ENCODE data around the gene MCU. TPM values are rescaled to one million over a fixed set of nuclear protein-coding genes. Genes with fewer than 3 reads are reported as not detected.
"Not testable (repeated sequence)": the region's sequence is repeated elsewhere in the genome, so short reads cannot be mapped to it uniquely, and the experiment has no call there.

MCU gene
- total RNA-seq, 1 experiment from 2014 or later = 26.8 TPM

- Histone ChIP-seq H3K4me1 (ENCODE audit: control insufficient read depth in 1 of 2, insufficient read depth in 2 of 2, low read length in 2 of 2) (peaks cover 0 to 10% of the 10 kb centered on the region in 2 experiments; a peak in 2 of 4 replicates), H3K4me3 (replicated peaks in 1 of 2; ENCODE audit: low read depth in 1 of 2, low read length in 2 of 2) (no peak overlapping the region), H3K36me3 (ENCODE audit: control insufficient read depth in 1 of 2, insufficient read depth in 2 of 2, low read length in 2 of 2) (no peaks in the 10 kb centered on the region), H3K27me3 (ENCODE audit: insufficient read depth, low read length) (no peaks in the 10 kb centered on the region), H3K79me2 (ENCODE audit: insufficient read depth, low read length) (peaks cover 3% of the 10 kb centered on the region; the same call in 1 of the 2 replicates), H2AFZ (ENCODE audit: low read depth, low read length, poor library complexity, severe bottlenecking) (no peak overlapping the region), H3K9me3 (ENCODE audit: control insufficient read depth in 1 of 2, insufficient read depth in 1 of 2, low read depth in 1 of 2, low read length in 2 of 2) (no peaks in the 10 kb centered on the region), H3K9ac (ENCODE audit: low read length) (no peak overlapping the region), H3K4me2 (ENCODE audit: low read length) (no peak overlapping the region), H3K9me2 (ENCODE audit: insufficient read depth) (no peaks in the 10 kb centered on the region), H4K20me1 (ENCODE audit: insufficient read depth) (no peaks in the 10 kb centered on the region), H3K27ac (ENCODE audit: low read depth, low read length) (no peak overlapping the region)
- BruUV-seq (replicated peaks) = no TSS peak
- CTCF ChIA-PET = no interaction called here
- POLR2A ChIA-PET = no interaction called here
- RAD21 ChIA-PET (ENCODE audit: low non-redundant PET in 1 of 2, low total read pairs in 2 of 2, uncharacterized antibody in 2 of 2, unreplicated experiment in 2 of 2) = no interaction called here
- ATAC-seq (no peak), DNase-seq (ENCODE audit: low read depth, low spot score) (no peak)
- intact Hi-C loops (cut with micrococcal nuclease) = no loop called here
- TF ChIP-seq TCF7L2 (IDR thresholded peaks at IDR 0.05; ENCODE audit: borderline replicate concordance, extremely low read depth, insufficient read depth, insufficient read length) (no peak), ZNF274 (IDR thresholded peaks at IDR 0.05; ENCODE audit: low read depth, low read length) (no peak), FOSL1 (IDR thresholded peaks at IDR 0.05; ENCODE audit: low read depth) (no peak)
These were observed 65.8 kb downstream of the MCU start for GRCh38 chr10:72757732-72758131.

GRCh38 chr10:72758930-72759329, 67.0 kb downstream of the MCU start:
- H3K4me2 ChIP-seq (ENCODE audit: low read length); H3K27me3 ChIP-seq (ENCODE audit: insufficient read depth, low read length); RAD21 ChIA-PET (ENCODE audit: low non-redundant PET in 1 of 2, low total read pairs in 2 of 2, uncharacterized antibody in 2 of 2, unreplicated experiment in 2 of 2); H4K20me1 ChIP-seq (ENCODE audit: insufficient read depth); DNase-seq (ENCODE audit: low read depth, low spot score); H3K79me2 ChIP-seq (ENCODE audit: insufficient read depth, low read length); ATAC-seq; H3K4me3 ChIP-seq (replicated peaks in 1 of 2; ENCODE audit: low read depth in 1 of 2, low read length in 2 of 2); CTCF ChIA-PET; H3K9me3 ChIP-seq (ENCODE audit: control insufficient read depth in 1 of 2, insufficient read depth in 1 of 2, low read depth in 1 of 2, low read length in 2 of 2); H3K36me3 ChIP-seq (ENCODE audit: control insufficient read depth in 1 of 2, insufficient read depth in 2 of 2, low read length in 2 of 2); H3K9me2 ChIP-seq (ENCODE audit: insufficient read depth); POLR2A ChIA-PET; H3K27ac ChIP-seq (ENCODE audit: low read depth, low read length); H3K9ac ChIP-seq (ENCODE audit: low read length); H2AFZ ChIP-seq (ENCODE audit: low read depth, low read length, poor library complexity, severe bottlenecking); BruUV-seq (replicated peaks); intact Hi-C loops (cut with micrococcal nuclease): not testable (repeated sequence)
- peaks cover 2 to 12% of the 10 kb centered on the region in 2 experiments; a peak in 3 of 4 replicates for H3K4me1 ChIP-seq (ENCODE audit: control insufficient read depth in 1 of 2, insufficient read depth in 2 of 2, low read length in 2 of 2)

All from HCT116 (cell line).